Measurements from ENCODE around the gene LGALS13.

The LGALS13 gene, protein sequence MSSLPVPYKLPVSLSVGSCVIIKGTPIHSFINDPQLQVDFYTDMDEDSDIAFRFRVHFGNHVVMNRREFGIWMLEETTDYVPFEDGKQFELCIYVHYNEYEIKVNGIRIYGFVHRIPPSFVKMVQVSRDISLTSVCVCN

DNA sequence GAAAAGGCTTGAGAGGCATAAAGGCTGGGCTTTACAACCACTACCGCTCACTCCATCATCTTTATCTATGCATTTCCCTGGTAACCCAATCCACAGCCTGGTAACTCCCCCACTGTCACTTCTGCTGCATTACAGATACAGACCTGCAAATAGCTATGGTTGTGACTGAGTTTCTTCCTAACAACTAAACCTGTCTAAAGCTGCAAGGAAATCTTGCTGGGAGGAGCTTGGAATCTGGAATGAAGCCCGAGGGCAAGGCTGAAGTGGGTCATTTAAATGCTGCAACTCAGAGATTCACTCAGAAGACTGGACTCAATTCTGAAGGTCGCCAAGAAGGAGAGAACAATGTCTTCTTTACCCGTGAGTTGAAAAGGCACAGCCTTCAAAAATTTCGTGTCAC lies at the start of gene LGALS13:
Gene LGALS13 (plus strand): TSS at position 301 of the 400 bp plus-strand sequence. CDS start 45 bp downstream, at position 346.
- no peak for DNase-seq

DNA sequence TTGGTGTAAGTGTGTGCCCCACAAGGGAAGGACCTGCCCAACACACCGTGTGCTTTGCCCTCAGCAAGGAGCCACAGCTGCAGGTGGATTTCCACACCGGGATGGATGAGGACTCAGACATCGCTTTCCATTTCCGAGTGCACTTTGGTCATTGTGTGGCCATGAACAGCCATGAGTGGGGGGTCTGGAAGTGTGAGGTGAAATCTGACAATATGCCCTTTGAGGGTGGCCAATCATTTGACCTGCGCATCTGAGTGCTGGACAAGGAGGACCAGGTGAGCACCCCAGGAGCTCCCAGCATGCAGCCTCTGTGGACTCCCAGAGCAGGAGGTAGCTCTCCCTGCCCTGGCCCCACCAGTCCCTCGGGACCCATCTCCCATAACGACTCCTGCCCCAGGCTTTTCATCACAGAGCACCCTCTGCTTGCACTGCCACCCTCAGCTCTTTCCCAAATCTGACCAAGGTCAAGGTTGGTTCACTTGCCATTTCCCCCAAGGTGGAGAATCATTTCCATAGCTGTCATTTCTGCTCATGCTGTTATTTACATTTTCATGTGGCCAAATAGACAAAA lies 49.2 kb upstream of the LGALS13 start:
- no peak for DNase-seq

DNA sequence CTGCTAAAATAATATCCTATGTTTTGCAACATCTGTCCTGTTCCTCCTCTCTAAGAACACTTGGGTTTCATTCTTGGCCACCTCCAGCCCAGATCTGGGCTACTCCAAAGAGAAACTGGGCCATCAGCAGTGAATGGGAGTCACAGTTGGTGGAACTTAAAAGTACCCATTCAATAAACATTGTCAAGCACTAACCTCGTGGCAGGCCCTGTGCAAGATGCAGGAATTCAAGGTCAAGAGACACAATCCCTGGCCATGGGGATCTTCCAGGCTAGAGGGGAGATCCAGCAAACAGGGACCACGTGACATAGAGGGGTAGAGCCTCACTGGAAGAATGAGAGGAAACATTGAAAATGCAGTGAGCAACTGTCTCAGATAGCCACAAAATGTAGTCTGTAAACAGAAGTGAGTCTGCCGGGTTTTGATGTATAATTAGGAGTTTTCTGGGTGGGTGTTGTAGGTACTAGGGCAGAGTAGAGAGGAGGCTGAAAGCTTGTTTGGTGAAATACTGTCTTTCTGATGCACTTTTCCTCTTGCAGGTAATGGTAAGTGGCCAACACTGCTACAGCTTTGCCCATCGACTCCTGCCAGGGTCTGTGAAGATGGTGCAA lies 47.5 kb upstream of the LGALS13 start:
- DNase-seq, result no peak

DNA sequence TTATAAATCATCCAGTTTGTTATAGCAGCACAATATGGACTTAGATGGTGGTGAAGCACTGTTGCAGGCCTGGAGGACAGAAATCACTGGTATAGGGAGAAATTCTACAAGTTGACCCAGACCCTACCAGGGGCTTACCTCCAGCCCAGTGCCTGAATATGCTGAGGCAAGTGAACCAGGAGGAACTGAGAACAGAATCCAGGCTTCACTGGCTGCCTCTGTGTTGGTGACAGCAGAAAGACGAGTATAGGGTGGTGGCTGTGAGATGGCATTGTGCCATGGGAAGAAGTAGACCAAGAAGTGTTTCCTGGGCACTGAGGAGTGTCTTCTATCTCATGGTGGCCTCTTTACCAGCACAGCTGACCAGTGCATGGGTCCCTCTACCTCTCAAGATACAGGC lies 46.4 kb upstream of the LGALS13 start:
- no peak for DNase-seq

DNA sequence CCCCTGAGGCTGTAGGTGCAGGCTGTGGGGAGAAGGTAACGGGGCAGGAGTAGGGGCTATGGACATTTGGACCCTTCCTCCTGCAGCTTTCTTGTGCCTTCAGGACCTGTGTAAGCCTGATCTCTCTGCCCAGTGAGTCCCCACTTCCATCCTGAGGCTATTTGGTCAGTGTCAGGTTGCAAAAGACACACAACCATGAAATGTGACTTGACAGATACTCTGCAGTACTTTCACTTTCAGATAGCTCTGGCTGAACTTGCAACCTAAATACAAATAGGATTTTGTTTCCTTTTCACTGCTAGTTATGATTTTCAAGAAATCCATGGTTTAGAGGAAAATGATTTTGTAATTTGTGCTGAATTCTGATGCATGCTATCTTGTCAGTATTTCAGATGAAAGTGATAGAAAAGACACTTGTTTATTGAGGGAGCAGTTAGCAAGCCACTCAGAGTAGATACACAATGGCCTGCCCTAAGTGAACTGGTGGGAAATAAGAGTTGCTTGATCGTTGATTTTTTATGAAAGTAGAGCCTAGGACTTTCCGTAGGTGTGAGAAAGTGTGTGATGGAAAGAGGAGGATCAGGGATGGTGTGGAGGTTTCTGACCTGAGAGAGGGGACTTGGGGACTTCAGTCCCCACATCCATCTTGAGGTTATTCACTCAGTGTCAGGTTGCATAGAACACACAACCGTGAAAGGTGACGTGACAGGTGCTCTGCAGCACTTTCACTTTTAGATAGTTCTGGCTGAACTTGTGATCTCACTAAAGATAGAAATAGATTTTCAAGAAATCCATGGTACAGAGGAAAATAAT lies 44.3 kb upstream of the LGALS13 start:
- no peak for DNase-seq

DNA sequence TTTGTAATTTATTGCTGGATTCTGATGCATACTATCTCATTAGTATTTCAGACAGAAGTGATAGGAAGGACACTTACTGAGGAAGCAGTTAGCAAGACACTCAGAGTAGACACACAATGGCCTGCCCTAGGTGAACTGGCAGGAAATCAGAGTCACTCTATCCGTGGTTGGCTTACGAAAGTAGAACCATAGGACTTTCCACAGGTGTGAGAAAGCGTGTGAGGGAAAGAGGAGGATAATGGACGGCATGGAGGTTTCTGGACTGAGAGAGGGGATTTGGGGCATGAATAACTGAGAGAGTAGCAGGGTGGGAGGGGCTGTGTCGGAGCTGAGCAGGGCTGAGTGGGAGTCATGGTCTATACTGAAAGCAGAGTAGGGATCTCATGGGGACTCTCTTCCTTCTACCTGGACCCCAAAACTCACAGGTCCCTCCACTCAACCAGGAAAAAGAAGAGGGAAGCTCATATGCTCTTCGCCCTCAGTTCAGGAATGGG lies 43.7 kb upstream of the LGALS13 start:
- DNase-seq, result no peak

DNA sequence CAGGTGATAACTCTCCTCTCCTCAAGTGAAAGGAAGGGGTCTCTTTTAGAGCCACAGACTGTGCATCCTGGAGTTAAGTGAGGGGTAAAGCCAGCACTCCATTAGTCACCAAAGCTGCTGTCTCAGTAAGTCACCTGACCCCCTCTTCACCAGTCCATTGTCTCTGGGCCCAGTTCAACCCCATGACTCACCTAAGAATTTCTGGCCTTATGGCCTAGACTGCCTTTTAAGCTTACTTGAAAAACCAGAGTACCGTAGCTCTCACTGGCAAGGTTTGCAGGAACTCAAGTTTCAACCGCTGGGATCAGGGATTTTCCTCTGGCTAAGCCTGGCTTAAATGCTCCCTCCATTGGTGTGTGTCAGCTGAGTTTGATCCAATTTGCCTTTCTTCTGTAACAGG lies 38.9 kb upstream of the LGALS13 start:
- DNase-seq, result no peak

DNA sequence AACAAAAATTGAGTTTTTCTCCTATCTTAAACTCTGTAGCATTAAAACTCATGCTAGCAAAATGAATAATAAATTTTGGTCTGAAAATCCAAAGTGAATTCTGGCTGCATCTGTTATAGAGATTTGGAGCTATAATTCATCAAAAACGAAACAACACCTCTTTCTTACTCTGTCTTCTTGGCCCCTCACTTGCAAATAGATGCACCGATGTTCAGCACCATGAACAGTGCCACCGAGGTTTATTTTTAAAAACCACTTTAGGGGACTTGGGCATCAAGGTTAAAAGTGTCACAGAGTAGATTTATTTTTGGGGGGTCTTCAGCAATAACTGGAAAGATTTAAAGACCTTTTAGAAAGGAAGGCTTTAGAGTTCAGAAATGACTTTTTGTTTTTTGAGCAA lies 36.3 kb upstream of the LGALS13 start:
- DNase-seq, result no peak

DNA sequence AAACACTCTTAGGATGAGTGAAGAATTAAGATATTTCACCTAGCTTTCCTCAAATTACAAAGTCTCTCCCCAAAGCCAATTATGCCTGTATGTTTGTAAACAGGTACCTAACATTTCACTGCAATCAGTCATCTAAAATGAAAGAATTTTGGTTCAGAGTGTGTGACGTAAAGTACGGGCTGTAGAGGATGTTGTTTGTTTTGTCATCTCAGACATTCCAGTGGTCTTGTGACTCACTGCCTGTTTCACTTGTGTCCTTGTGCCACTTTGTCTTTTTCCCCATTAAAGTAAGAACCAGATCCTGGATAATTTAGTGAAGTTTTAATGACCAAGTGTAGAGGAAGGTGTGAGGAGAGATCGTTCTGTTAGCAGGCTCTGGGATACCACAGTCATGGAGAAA lies 33.7 kb upstream of the LGALS13 start:
- no peak for DNase-seq

DNA sequence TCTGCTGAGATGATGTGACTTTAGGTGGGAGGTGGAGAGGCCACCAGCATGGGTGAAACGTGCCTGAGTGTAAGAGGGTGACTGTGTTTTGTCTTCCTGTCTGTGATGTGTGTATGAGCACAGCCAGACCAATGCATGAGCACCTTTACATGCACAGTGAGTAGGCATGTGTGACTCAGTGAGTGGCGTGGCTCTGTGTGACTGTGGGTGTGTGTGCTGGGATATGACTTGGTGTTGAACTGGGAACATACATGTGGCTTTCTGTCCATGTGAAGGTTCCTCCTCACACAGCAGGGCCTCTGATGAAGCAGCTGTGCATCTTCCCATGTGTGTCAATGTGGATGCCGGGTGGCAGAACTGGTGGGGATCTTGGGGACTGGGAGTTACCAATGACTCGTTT lies 19.9 kb upstream of the LGALS13 start:
- DNase-seq, result no peak

DNA sequence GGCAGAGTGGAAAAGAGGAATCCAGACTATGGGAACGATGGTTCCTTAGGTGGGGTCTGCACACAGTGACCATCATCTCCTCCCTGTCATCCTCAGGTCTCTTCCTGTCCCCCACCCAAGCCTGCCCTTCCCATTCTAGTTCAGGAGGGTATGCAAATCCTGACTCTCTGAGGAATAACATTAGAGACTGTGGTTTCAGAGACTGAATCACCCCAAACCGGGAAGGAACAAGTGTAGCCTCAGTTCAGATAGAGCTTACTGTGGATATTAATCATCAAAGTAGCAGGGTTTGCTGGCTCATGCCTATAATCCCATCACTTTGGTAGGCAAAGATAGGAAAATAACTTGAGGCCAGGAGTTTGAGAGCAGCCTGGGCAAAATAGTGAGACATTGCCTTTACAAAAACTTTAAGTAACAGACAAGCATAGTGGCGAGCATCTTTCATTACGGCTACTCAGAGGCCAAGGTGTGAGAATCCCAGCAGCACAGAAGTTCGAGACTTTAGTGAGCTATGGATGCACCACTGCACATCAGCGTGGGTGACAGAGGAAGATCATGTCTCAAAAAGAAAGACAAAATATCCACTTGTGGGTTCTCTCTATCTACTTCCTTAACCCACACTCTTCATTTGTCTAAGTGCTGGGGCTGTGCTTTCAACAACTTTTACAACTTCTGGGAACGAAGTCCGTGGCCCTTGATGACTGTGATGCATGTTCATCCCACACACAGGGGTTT lies 19.3 kb upstream of the LGALS13 start:
- DNase-seq, result no peak

DNA sequence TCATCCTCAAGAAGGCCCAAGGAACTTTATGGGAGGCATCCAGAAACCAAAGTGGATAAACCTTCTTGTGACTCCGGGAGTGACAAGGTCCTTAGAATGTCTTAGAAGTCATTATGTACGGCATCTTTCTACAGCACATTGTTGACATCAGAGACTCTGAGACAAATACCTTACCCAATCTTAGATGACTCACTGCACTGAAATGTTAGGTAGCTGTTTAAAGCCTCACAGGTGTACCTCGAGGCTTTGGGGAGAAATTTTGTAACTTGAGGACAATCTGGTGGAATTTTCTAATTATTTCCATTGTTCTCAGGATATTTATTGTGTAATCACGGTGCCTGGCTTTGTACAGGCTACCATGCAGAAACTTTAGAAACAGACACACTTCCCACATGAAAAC lies 14.8 kb upstream of the LGALS13 start:
- no peak for DNase-seq

DNA sequence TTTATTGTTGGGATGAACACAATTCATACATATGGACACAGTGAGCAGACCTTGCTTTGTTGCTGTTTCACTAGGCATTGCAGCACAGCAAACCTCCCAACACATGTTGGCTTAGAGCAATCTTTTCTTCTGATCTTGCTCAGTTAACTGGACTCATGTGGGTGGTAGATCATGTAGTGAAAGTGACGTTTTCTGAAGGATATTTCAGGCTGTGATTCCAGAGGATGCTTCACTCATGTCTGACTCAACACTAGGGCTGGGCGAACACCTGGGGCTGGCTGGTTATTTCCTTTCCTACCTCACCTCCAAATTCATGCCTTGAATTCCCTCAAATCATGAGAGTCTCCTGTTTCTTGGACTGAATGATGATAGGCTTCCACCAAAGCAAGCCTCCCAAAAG lies 14.3 kb upstream of the LGALS13 start:
- DNase-seq, result no peak

DNA sequence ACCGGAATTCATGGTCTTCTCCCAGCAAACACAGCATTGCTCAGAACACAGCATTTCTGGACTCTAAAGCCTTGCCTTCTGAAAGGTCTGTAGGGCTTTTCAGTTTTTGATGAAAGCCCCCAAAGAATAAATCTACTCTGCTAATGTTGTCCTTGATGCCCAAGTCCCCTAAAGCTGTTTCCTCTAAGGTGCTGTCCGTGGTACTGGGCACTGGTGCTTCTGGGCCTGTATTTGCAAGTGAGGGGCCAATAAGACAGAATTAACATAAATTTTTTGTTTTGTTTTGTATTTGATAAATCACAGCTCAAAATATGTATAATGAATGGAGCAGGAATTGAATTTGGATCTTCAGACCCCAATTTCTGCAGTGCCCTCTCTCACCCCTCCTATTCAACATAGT lies 12.1 kb upstream of the LGALS13 start:
- no peak for DNase-seq

DNA sequence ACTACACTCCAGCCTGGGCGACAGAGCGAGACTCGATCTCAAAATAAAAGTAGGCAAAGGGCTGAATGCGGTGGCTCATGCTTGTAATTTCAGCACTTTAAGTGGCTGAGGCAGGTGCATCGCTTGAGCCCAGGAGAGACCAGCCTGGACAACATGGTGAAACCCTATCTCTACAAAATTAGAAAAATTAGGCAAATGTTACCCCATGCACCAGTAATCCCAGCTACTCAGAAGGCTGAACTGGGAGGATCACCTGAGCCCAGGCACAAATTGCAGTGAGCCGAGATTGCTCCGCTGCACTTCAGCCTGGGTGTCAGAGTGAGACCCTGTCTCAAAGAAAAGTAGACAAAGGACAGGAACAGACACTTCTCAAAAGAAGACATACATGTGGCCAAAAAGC lies 9.9 kb upstream of the LGALS13 start:
- DNase-seq, result no peak

DNA sequence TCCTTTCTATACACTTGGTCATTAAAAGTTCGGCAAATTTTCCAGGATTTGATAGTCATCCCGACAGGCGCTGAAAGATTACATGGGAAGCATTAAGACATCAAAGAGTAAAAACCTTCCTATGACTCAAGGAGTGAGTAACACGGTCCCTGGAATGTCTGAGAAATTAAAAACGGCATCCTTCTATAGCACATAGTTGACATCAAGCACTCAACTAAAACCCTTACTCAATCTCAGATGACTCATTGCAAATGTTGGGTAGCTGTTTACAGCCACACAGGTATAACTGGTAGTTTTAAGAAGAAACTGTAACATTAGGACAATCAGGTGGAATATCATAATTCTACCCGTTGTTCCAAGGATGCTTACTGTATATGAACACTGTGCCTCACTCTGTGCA lies 6.4 kb upstream of the LGALS13 start:
- DNase-seq, result no peak

DNA sequence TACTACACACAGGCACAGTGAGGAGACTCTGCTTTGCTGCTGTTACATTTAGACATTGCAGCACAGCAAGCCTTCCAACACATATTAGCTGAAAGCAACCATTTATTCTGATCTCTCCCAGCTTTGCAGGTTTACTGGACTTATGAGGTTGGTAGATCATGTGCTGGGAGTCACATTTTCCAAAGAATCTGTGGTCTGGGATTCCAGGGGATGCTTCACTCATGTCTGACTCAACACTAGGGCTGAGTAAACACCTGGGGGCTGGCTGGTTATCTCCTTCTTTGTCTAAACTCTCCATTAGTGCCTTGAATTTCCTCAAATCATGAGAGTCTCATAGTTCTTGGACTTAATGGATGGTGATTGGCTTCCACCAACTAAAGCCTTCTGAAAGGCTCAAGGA lies 5.4 kb upstream of the LGALS13 start:
- DNase-seq, result no peak

DNA sequence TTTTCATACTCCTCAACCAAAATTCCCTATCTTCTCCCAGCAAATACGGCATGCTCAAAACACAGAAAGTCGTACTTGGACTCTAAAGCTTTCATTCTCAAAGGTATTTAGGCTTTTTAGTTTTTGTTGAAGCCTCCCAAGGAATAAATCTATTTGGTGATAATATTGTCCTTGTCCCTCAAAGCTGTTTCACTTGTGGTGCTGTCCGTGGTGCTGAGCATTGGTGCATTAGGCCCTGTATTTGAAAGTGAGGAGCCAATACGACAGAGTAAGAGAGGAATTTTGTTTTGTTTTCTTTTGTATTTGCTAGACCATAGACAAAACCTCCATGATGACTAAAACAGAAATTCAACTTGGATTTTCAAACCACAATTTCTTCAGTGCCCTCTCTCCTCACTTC lies 3.2 kb upstream of the LGALS13 start:
- DNase-seq, result no peak

DNA sequence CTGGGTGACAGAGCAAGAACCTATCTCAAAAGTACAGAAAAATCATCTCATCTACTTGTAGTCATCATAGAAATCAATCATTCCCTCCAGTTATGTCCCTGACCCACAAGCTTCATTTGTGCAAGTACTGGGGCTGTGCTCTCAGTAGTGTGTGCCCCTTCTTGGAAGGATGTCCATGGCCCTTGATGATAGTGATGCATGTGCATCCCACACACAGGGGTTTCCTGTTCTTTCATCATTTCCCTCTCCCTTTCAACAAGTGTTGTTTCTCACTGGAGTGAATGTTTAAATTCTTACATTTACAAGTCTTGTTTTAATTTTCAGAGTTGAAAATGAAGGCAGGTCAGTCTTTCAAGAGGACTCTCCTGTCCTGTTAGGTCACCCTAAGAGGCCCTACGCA lies 1.5 kb downstream of the LGALS13 start:
- no peak for DNase-seq

DNA sequence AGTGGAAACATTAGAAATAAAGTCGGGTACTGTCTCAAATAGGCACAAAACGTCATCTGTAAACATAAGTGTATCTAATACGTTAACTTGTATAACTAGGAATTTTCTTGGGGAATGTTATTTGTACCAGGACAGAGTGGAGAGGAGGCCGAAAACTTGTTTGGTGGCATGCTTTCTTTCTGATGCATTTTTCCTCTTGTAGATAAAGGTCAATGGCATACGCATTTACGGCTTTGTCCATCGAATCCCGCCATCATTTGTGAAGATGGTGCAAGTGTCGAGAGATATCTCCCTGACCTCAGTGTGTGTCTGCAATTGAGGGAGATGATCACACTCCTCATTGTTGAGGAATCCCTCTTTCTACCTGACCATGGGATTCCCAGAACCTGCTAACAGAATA lies 4.7 kb downstream of the LGALS13 start:
- no peak for DNase-seq

DNA sequence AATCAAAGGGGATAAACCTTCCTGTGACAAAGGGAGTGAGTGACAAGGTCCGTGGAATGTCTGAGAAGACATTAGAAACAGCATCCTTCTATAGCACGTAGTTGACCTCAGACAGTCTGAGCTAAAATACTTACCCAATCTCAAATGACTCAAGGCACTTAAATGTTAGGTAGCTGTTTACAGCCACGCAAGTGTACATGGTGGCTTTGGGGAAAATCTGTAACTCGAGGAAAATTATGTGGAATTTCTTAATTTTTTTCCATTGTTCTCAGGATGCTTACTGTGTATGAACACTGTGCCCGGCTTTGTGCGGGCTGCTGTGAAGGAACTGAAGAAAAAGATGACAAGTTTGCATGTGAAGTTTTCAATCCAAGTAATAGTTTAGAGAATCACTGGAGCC lies 5.2 kb downstream of the LGALS13 start:
- no peak for DNase-seq

DNA sequence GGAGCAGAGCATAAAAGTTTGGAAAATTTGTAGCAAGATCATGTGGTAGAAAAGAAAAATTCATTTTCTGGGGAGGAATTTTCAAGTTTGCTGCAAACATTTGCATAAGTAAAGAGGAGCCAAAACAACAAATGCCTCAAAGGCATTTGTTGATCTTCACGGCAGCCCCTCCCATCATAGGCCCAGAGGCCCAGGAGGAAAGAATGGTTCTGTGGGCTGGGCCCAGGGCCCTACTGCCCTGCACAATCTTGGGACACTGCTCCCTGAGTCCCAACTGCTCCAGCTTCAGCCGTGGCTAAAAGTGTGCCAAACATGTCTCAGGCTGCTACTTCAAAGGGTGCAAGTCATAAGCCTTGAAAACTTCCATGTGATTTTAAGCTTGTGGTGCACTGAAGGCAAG lies 11.3 kb downstream of the LGALS13 start:
- DNase-seq, result no peak

DNA sequence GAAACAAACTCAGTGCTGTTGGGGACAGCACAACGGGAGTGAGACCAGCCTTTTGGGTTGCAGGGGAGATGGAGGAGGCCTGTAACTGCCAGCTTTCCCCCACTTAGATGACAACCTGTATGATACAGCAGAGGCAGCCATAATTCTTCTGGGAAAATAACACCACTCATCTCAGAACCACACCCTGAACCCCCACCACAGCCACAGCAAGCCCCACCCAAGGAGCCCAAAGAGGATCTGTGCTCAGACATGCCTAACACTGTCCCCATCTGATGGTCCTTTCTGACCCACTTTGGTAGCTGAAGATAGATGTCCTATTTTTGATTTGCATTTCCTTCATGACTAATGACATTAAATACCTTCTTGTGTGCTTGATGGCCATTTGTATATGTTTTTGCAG lies 15.4 kb downstream of the LGALS13 start:
- DNase-seq, result no peak

Measured in T1000 (cell line).